K562 (cell line): Measurements from ENCODE around the gene ZNF512B. TPM values are rescaled to one million over a fixed set of nuclear protein-coding genes. Genes with fewer than 3 reads are reported as not detected.

Experiments
- DIDO1 ChIP-seq: fragments of 450-650 bp; IDR thresholded peaks from 2 replicates; pipeline ENCODE4 v1.6.1; 2016; ENCODE audit warnings: low read depth, missing biosample characterization, missing genetic modification characterization
- DPF2 ChIP-seq: fragments of 450-650 bp; IDR thresholded peaks from 2 replicates; pipeline ENCODE4 v1.6.1; 2016
- GABPA ChIP-seq: fragments of 200-800 bp; sonication (Bioruptor generic); conservative IDR thresholded peaks from 2 replicates; pipeline ENCODE4 v1.6.1; 2016; ENCODE audit warnings: low read depth, missing genetic modification characterization, missing compliant biosample characterization
- GTF2E2 ChIP-seq: fragments of 200-800 bp; sonication (Bioruptor generic); IDR thresholded peaks from 2 replicates; pipeline ENCODE4 v1.6.1; 2016; ENCODE audit warnings: missing genetic modification characterization, missing compliant biosample characterization
- HEY1 ChIP-seq: fragments of 250-450 bp; sonication (Bioruptor Pico); IDR thresholded peaks from 2 replicates; pipeline ENCODE4 v1.5.0; 2020; ENCODE audit warnings: mild to moderate bottlenecking, moderate library complexity, borderline replicate concordance
- KAT7 ChIP-seq: sonication (generic); formaldehyde crosslinking; IDR thresholded peaks from 2 replicates; pipeline ENCODE4 v1.8.0; 2022; ENCODE audit warnings: missing genetic modification reagents, mild to moderate bottlenecking, borderline replicate concordance
- PML ChIP-seq: IDR thresholded peaks from 2 replicates; pipeline ENCODE4 v1.6.1; 2012; ENCODE audit warnings: low read length, inconsistent platforms
- PTBP1 ChIP-seq: fragments of 200-400 bp; formaldehyde crosslinking; IDR thresholded peaks from 2 replicates; pipeline ENCODE4 v1.6.1; 2017; ENCODE audit warnings: low read depth, low read length
- SIN3A ChIP-seq, 2 experiments: fragments of 150-350 bp in 1 of 2; IDR thresholded peaks; 2 replicates each; pipeline ENCODE4 v1.6.1; 2011 to 2016; ENCODE audit warnings: borderline replicate concordance in 2 of 2, low read depth in 2 of 2, low read length in 2 of 2, mild to moderate bottlenecking in 2 of 2, moderate library complexity in 2 of 2; ENCODE audit not compliant: control insufficient read depth in 1 of 2
- TGIF2 ChIP-seq: sonication (generic); formaldehyde crosslinking; IDR thresholded peaks from 2 replicates; pipeline ENCODE4 v1.8.1; 2022; ENCODE audit warnings: mild to moderate bottlenecking, missing genetic modification reagents, moderate library complexity
- ZFPM2 ChIP-seq: fragments of 250-450 bp; sonication (Bioruptor Pico); IDR thresholded peaks from 2 replicates; pipeline ENCODE4 v1.5.1; 2022; ENCODE audit warnings: mild to moderate bottlenecking
- ZNF197 ChIP-seq: fragments of 200-800 bp; sonication (Bioruptor generic); IDR thresholded peaks from 2 replicates; pipeline ENCODE4 v1.6.1; 2016; ENCODE audit warnings: low read depth, missing genetic modification characterization, missing compliant biosample characterization
- ZNF354B ChIP-seq: fragments of 250-450 bp; sonication (Bioruptor Pico); IDR thresholded peaks from 2 replicates; pipeline ENCODE4 v1.4.0; 2020
- ZNF644 ChIP-seq: fragments of 200-800 bp; sonication (Bioruptor generic); IDR thresholded peaks from 2 replicates; pipeline ENCODE4 v1.6.1; 2016; ENCODE audit warnings: low read depth, missing genetic modification characterization, missing compliant biosample characterization
- ZNF75A ChIP-seq: fragments of 450-650 bp; formaldehyde crosslinking; IDR thresholded peaks from 2 replicates; pipeline ENCODE4 v1.4.0; 2020; ENCODE audit warnings: mild to moderate bottlenecking
- polyA plus RNA-seq, 8 experiments: library from polyadenylated mRNA; depleted of rRNA in 4 of 8; stranded (reverse) in 5 of 8; unstranded in 3 of 8; fragments of >200 nt; fragmentation: Nextera tagmentation in 2 of 8; fragmentation: Illumina TruSeq in 1 of 8; extraction: Ambion mirVana in 2 of 8; extraction: Trizol in 1 of 8; gene quantifications; 2 replicates each; pipeline versions ENCODE4 v1.2.1 to v1.2.3, GENCODE V29; 2011 to 2014; ENCODE audit warnings: inconsistent platforms in 1 of 8, missing spikeins in 1 of 8
- total RNA-seq, 7 experiments: library from RNA; depleted of rRNA in 6 of 7; stranded (reverse); fragments of >200 nt in 6 of 7; fragmentation: Illumina TruSeq in 2 of 7; extraction: Trizol in 2 of 7; gene quantifications; 2 replicates each; pipeline versions ENCODE4 v1.2.1 to v1.2.3, GENCODE V29; 2011 to 2021; ENCODE audit warnings: low replicate concordance in 1 of 7
- TF ChIP-seq, protein P1 (sequence below): sonication (generic); formaldehyde crosslinking; IDR thresholded peaks from 2 replicates; pipeline ENCODE4 v1.8.0; 2022; ENCODE audit warnings: mild to moderate bottlenecking, missing genetic modification reagents
- TF ChIP-seq, protein P2 (sequence below), 2 experiments: IDR thresholded peaks; 2 replicates each; pipeline ENCODE4 v1.6.1; 2012; ENCODE audit warnings: improper control_type of control experiment in 2 of 2, low read depth in 2 of 2, low read length in 2 of 2, borderline replicate concordance in 1 of 2
- TF ChIP-seq, protein P3 (sequence below): fragments of 450-650 bp; IDR thresholded peaks from 2 replicates; pipeline ENCODE4 v1.6.1; 2018; ENCODE audit not compliant: partially characterized antibody

ZNF512B gene
- total and polyA plus RNA-seq, 9 of the 15 experiments (the other 6 are each of a cell fraction or from before 2014, with no cell fraction given) = 0.01 to 27.8 (median 8.2) TPM

DNA sequence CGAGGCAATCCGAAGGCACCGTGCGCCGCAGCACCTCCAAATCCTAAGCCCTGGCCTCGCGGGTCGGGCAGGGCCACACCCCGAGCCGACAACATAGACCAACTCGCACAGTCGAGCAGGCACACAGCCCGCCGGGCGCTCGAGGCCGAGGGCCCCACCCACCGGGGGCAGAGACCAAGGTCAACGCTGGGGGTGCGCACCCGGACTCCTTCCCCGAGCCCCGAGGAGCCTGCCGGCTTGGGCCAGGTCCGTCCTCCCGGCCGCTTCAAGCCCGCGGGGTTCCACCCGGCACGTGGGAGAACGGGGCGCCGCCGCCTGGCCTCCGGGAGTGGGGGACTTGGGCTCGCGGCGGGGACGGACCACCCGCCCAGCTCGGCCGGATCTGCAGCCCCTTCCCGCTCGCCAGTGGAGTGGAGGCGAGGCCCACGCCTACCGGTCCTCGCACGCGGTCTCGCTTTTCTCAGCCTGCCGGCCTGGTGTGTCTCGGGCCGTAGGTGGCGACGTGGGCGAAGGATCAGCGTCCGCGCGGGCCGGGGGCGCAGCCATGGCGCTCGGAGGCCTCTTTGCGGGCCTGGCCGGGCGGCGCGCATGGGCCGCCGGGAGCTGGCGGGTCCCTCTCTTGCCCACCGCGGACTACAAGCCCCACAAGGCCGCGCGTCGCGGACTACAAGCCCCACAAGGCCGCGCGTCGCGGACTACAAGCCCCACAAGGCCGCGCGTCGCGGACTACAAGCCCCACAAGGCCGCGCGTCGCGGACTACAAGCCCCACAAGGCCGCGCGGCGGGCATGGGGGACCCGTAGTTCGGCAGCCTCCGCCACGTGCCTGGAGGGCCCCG lies 13.7 kb downstream of the ZNF512B start, which contains the start of gene UCKL1 (continued):
- 0 out of 2 replicates have a peak, but pooled peaks have one; percentile 58 for TF ChIP-seq ZFPM2 (CRISPR knock-in tag)
- no peak for TF ChIP-seq HEY1 (CRISPR knock-in tag)
- TF ChIP-seq, protein P1, sequence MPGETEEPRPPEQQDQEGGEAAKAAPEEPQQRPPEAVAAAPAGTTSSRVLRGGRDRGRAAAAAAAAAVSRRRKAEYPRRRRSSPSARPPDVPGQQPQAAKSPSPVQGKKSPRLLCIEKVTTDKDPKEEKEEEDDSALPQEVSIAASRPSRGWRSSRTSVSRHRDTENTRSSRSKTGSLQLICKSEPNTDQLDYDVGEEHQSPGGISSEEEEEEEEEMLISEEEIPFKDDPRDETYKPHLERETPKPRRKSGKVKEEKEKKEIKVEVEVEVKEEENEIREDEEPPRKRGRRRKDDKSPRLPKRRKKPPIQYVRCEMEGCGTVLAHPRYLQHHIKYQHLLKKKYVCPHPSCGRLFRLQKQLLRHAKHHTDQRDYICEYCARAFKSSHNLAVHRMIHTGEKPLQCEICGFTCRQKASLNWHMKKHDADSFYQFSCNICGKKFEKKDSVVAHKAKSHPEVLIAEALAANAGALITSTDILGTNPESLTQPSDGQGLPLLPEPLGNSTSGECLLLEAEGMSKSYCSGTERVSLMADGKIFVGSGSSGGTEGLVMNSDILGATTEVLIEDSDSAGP (CRISPR knock-in tag) = 0 out of 2 replicates have a peak, but pooled peaks have one; percentile 33
- TF ChIP-seq ZNF644 (tag) = peak; percentile 98
- TF ChIP-seq, protein P2, sequence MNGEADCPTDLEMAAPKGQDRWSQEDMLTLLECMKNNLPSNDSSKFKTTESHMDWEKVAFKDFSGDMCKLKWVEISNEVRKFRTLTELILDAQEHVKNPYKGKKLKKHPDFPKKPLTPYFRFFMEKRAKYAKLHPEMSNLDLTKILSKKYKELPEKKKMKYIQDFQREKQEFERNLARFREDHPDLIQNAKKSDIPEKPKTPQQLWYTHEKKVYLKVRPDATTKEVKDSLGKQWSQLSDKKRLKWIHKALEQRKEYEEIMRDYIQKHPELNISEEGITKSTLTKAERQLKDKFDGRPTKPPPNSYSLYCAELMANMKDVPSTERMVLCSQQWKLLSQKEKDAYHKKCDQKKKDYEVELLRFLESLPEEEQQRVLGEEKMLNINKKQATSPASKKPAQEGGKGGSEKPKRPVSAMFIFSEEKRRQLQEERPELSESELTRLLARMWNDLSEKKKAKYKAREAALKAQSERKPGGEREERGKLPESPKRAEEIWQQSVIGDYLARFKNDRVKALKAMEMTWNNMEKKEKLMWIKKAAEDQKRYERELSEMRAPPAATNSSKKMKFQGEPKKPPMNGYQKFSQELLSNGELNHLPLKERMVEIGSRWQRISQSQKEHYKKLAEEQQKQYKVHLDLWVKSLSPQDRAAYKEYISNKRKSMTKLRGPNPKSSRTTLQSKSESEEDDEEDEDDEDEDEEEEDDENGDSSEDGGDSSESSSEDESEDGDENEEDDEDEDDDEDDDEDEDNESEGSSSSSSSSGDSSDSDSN (IDR thresholded peaks at IDR 0.05; ENCODE audit: borderline replicate concordance in 1 of 2, low read depth in 2 of 2, low read length in 2 of 2) = 0 out of 4 replicates have a peak, but pooled peaks of 1 of the 2 experiments have one; percentile 22
- TF ChIP-seq GABPA (tag) = peak; percentile 80
- peak; percentile 80 to 94; a peak in 3 of 4 replicates for TF ChIP-seq SIN3A (IDR thresholded peaks at IDR 0.05; ENCODE audit: borderline replicate concordance in 2 of 2, control insufficient read depth in 1 of 2, low read depth in 2 of 2, low read length in 2 of 2)
- TF ChIP-seq KAT7 = peak; percentile 88; the same call in 1 of the 2 replicates
- TF ChIP-seq DPF2 = no peak
- 0 out of 2 replicates have a peak, but pooled peaks have one; percentile 77 for TF ChIP-seq TGIF2
- TF ChIP-seq ZNF197 (CRISPR knock-in tag) = peak; percentile 97
- no peak for TF ChIP-seq ZNF75A (CRISPR knock-in tag)
- 0 out of 2 replicates have a peak, but pooled peaks have one; percentile 48 for TF ChIP-seq PML
- peak; percentile 72; the same call in 1 of the 2 replicates for TF ChIP-seq GTF2E2 (tag)
- TF ChIP-seq, protein P3, sequence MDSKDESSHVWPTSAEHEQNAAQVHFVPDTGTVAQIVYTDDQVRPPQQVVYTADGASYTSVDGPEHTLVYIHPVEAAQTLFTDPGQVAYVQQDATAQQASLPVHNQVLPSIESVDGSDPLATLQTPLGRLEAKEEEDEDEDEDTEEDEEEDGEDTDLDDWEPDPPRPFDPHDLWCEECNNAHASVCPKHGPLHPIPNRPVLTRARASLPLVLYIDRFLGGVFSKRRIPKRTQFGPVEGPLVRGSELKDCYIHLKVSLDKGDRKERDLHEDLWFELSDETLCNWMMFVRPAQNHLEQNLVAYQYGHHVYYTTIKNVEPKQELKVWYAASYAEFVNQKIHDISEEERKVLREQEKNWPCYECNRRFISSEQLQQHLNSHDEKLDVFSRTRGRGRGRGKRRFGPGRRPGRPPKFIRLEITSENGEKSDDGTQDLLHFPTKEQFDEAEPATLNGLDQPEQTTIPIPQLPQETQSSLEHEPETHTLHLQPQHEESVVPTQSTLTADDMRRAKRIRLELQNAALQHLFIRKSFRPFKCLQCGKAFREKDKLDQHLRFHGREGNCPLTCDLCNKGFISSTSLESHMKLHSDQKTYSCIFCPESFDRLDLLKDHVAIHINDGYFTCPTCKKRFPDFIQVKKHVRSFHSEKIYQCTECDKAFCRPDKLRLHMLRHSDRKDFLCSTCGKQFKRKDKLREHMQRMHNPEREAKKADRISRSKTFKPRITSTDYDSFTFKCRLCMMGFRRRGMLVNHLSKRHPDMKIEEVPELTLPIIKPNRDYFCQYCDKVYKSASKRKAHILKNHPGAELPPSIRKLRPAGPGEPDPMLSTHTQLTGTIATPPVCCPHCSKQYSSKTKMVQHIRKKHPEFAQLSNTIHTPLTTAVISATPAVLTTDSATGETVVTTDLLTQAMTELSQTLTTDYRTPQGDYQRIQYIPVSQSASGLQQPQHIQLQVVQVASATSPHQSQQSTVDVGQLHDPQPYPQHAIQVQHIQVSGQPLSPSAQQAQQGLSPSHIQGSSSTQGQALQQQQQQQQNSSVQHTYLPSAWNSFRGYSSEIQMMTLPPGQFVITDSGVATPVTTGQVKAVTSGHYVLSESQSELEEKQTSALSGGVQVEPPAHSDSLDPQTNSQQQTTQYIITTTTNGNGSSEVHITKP = peak; percentile 90
- no peak for TF ChIP-seq PTBP1
- no peak for TF ChIP-seq DIDO1 (tag)
- no peak for TF ChIP-seq ZNF354B (CRISPR knock-in tag)
